ENCODE results near the gene KCNAB1. TPM values are rescaled to one million over a fixed set of nuclear protein-coding genes. Genes with fewer than 3 reads are reported as not detected.

Gene KCNAB1
- total RNA-seq, 2 experiments from 2014 or later: not detected

GRCh38 chr3:156260331-156260730 lies 140.0 kb downstream of the KCNAB1 start:
- no TSS peak for BruUV-seq (replicated peaks)
- no peaks in the 10 kb centered on the region for H3K9me2 ChIP-seq (ENCODE audit: insufficient read depth, low read length)
- no peak overlapping the region for H3K4me3 ChIP-seq (ENCODE audit: low read depth, low read length, poor library complexity, severe bottlenecking)
- H2AFZ ChIP-seq (ENCODE audit: low read length): no peak overlapping the region
- no peaks in the 10 kb centered on the region for H3K79me2 ChIP-seq (ENCODE audit: insufficient read depth, low read depth, low read length)
- H4K20me1 ChIP-seq (ENCODE audit: insufficient read depth, low read length): no peaks in the 10 kb centered on the region
- H3K27ac ChIP-seq (ENCODE audit: low read depth, low read length, poor library complexity, severe bottlenecking): no peak overlapping the region
- no peak overlapping the region for H3K4me2 ChIP-seq (ENCODE audit: low read length)
- no peak for DNase-seq (ENCODE audit: low spot score)
- POLR2A ChIA-PET: no interaction called here
- no peak for TF ChIP-seq EZH2phosphoT487 (IDR thresholded peaks at IDR 0.05; ENCODE audit: borderline replicate concordance, low read depth, low read length)
- TF ChIP-seq CTCF (conservative IDR thresholded peaks at IDR 0.05; ENCODE audit: low read length): no peak
- H3K4me1 ChIP-seq (ENCODE audit: insufficient read depth, low read length, poor library complexity, severe bottlenecking): no peaks in the 10 kb centered on the region
- CTCF ChIA-PET (ENCODE audit: unreplicated experiment): no interaction called here
- H3K36me3 ChIP-seq (ENCODE audit: insufficient read depth, low read length): no peaks in the 10 kb centered on the region
- no peaks in the 10 kb centered on the region for H3K9me3 ChIP-seq (ENCODE audit: low read length)
- intact Hi-C loops (cut with micrococcal nuclease; ENCODE audit: unreplicated experiment): no loop called here

GRCh38 chr3:156264771-156265170 lies 144.4 kb downstream of the KCNAB1 start:
- H3K36me3 ChIP-seq (ENCODE audit: insufficient read depth, low read length): no peaks in the 10 kb centered on the region
- TF ChIP-seq CTCF (conservative IDR thresholded peaks at IDR 0.05; ENCODE audit: low read length) (no peak), EZH2phosphoT487 (IDR thresholded peaks at IDR 0.05; ENCODE audit: borderline replicate concordance, low read depth, low read length) (no peak)
- POLR2A ChIA-PET: interaction anchor here (0.5 to 0.6 kb wide), 2 partner anchors 22 to 288 kb away, joined by 3 to 4 read pairs; no protein-coding TSS in a partner anchor
- no peaks in the 10 kb centered on the region for H3K9me3 ChIP-seq (ENCODE audit: low read length)
- no peaks in the 10 kb centered on the region for H3K4me1 ChIP-seq (ENCODE audit: insufficient read depth, low read length, poor library complexity, severe bottlenecking)
- no TSS peak for BruUV-seq (replicated peaks)
- intact Hi-C loops (cut with micrococcal nuclease; ENCODE audit: unreplicated experiment): no loop called here
- H2AFZ ChIP-seq (ENCODE audit: low read length): no peak overlapping the region
- no peak overlapping the region for H3K4me3 ChIP-seq (ENCODE audit: low read depth, low read length, poor library complexity, severe bottlenecking)
- no peak for DNase-seq (ENCODE audit: low spot score)
- H4K20me1 ChIP-seq (ENCODE audit: insufficient read depth, low read length): no peaks in the 10 kb centered on the region
- no peak overlapping the region for H3K27ac ChIP-seq (ENCODE audit: low read depth, low read length, poor library complexity, severe bottlenecking)
- no peak overlapping the region for H3K4me2 ChIP-seq (ENCODE audit: low read length)
- CTCF ChIA-PET (ENCODE audit: unreplicated experiment): no interaction called here
- H3K9me2 ChIP-seq (ENCODE audit: insufficient read depth, low read length): no peaks in the 10 kb centered on the region
- H3K79me2 ChIP-seq (ENCODE audit: insufficient read depth, low read depth, low read length): no peaks in the 10 kb centered on the region

DNA sequence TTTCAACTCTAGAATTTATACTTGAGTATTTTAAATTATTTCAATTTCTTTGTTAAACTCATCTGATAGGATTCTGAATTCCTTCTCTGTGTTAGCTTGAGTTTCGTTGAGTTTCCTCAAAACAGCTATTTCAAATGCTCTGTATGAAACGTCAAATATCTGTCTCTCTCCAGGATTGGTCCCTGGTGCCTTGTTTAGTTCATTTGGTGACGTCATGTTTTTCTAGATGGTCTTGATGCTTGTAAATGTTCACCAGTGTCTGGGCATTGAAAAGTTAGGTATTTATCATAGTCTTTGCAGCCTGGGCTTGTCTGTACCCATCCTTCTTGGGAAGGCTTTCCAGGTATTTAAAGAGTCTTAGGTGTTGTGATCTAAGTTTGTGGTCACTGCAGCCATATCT lies 151.1 kb downstream of the KCNAB1 start:
- H3K9me2 ChIP-seq (ENCODE audit: insufficient read depth, low read length): no peaks in the 10 kb centered on the region
- H3K79me2 ChIP-seq (ENCODE audit: insufficient read depth, low read depth, low read length): no peaks in the 10 kb centered on the region
- no peaks in the 10 kb centered on the region for H3K9me3 ChIP-seq (ENCODE audit: low read length)
- H3K4me3 ChIP-seq (ENCODE audit: low read depth, low read length, poor library complexity, severe bottlenecking): no peak overlapping the region
- DNase-seq (ENCODE audit: low spot score): no peak
- H3K4me1 ChIP-seq (ENCODE audit: insufficient read depth, low read length, poor library complexity, severe bottlenecking): no peaks in the 10 kb centered on the region
- intact Hi-C loops (cut with micrococcal nuclease; ENCODE audit: unreplicated experiment): no loop called here
- TF ChIP-seq CTCF (conservative IDR thresholded peaks at IDR 0.05; ENCODE audit: low read length): no peak
- TF ChIP-seq EZH2phosphoT487 (IDR thresholded peaks at IDR 0.05; ENCODE audit: borderline replicate concordance, low read depth, low read length): no peak
- H4K20me1 ChIP-seq (ENCODE audit: insufficient read depth, low read length): no peaks in the 10 kb centered on the region
- POLR2A ChIA-PET: interaction anchor here (0.7 kb wide), 1 partner anchor 258 kb away, joined by 3 read pairs; no protein-coding TSS in a partner anchor
- no peak overlapping the region for H3K27ac ChIP-seq (ENCODE audit: low read depth, low read length, poor library complexity, severe bottlenecking)
- no peaks in the 10 kb centered on the region for H3K36me3 ChIP-seq (ENCODE audit: insufficient read depth, low read length)
- H3K4me2 ChIP-seq (ENCODE audit: low read length): no peak overlapping the region
- no peak overlapping the region for H2AFZ ChIP-seq (ENCODE audit: low read length)
- no TSS peak for BruUV-seq (replicated peaks)
- CTCF ChIA-PET (ENCODE audit: unreplicated experiment): no interaction called here

All from OCI-LY7 (cell line).